ENCODE measurements around the gene SRGAP3. TPM values are rescaled to one million over a fixed set of nuclear protein-coding genes. Genes with fewer than 3 reads are reported as not detected.
A peak's percentile ranks its signal among the peaks of the same experiment; 100 is the strongest.

Gene SRGAP3
- total and polyA plus RNA-seq, 2 donors = 3.9 to 4.4 TPM

DNA sequence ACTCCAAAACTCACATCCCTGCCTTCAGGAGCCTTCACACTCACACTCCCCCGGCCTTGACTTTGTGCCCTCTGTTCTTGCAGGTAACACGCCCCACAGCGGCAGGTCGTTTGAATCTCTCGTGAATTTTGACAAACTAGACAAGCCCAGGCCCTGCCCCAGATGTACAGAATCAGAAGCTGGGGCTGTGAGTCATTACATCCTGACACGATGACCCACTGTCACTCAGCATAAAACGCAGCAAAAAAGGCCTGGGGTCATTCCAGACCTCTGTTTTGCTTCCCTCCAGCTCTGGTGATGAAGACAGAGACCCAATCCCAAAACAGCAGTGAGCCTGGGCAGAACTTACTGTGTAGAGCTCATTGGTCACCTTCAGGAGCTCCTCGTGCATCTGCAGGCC is 169.8 kb downstream of the SRGAP3 start:
- Histone ChIP-seq H3K36me3 (ENCODE audit: control insufficient read depth in 2 of 2, insufficient read depth in 2 of 2, low read length in 1 of 2) (no peaks in the 10 kb centered on the region), H3K27ac (ENCODE audit: low read depth in 1 of 2, low read length in 1 of 2) (no peak overlapping the region), H3K27me3 (ENCODE audit: control insufficient read depth in 2 of 2, insufficient read depth in 1 of 2, low read length in 1 of 2) (no peaks in the 10 kb centered on the region), H3K4me1 (ENCODE audit: control insufficient read depth in 2 of 2, insufficient read depth in 2 of 2, low read length in 2 of 2) (no peaks in the 10 kb centered on the region), H3K4me3 (ENCODE audit: low read length in 2 of 2) (no peak overlapping the region), H3K9me3 (ENCODE audit: control insufficient read depth in 2 of 2, insufficient read depth in 1 of 2, low read length in 1 of 2) (no peaks in the 10 kb centered on the region)
- WGBS = 93% methylated on average over 8 of the region's 8 CpGs
- no peak for DNase-seq (ENCODE audit: low read depth in 6 of 9, low spot score in 9 of 9)

GRCh38 chr3:9078561-9079240 is 170.7 kb downstream of the SRGAP3 start:
- H3K27ac ChIP-seq (ENCODE audit: low read depth in 1 of 2, low read length in 1 of 2) = no peak overlapping the region
- no peak overlapping the region for H3K4me3 ChIP-seq (ENCODE audit: low read length in 2 of 2)
- DNase-seq (ENCODE audit: low read depth in 6 of 9, low spot score in 9 of 9) = no peak
- H3K4me1 ChIP-seq (ENCODE audit: control insufficient read depth in 2 of 2, insufficient read depth in 2 of 2, low read length in 2 of 2) = no peaks in the 10 kb centered on the region
- no peaks in the 10 kb centered on the region for H3K36me3 ChIP-seq (ENCODE audit: control insufficient read depth in 2 of 2, insufficient read depth in 2 of 2, low read length in 1 of 2)
- no peaks in the 10 kb centered on the region for H3K9me3 ChIP-seq (ENCODE audit: control insufficient read depth in 2 of 2, insufficient read depth in 1 of 2, low read length in 1 of 2)
- H3K27me3 ChIP-seq (ENCODE audit: control insufficient read depth in 2 of 2, insufficient read depth in 1 of 2, low read length in 1 of 2) = no peaks in the 10 kb centered on the region
- 91% methylated on average over 5 of the region's 5 CpGs for WGBS

DNA sequence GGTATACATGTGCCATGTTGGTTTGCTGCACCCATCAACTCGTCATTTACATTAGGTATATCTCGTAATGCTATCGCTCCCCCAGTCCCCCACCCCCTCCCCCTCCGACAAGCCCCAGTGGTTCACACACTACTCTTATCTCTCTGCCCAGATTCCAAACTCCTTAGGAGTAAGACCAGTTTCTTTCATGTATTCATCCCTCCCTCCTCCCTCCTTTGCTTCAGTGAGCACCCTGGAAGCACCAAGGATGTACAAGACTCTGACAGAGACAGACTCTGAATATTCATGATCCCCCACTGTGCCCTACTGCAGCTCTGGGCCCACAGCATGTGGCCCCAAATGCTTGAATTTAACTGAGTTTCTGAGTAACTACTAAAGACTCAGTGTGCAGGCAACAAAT is 172.4 kb downstream of the SRGAP3 start:
- Histone ChIP-seq H3K4me3 (ENCODE audit: low read length in 2 of 2) (no peak overlapping the region), H3K4me1 (ENCODE audit: control insufficient read depth in 2 of 2, insufficient read depth in 2 of 2, low read length in 2 of 2) (no peaks in the 10 kb centered on the region), H3K27me3 (ENCODE audit: control insufficient read depth in 2 of 2, insufficient read depth in 1 of 2, low read length in 1 of 2) (no peaks in the 10 kb centered on the region), H3K27ac (ENCODE audit: low read depth in 1 of 2, low read length in 1 of 2) (no peak overlapping the region), H3K9me3 (ENCODE audit: control insufficient read depth in 2 of 2, insufficient read depth in 1 of 2, low read length in 1 of 2) (no peaks in the 10 kb centered on the region), H3K36me3 (ENCODE audit: control insufficient read depth in 2 of 2, insufficient read depth in 2 of 2, low read length in 1 of 2) (no peaks in the 10 kb centered on the region)
- 98% methylated on average over 4 of the region's 4 CpGs for WGBS
- no peak for DNase-seq (ENCODE audit: low read depth in 6 of 9, low spot score in 9 of 9)

DNA sequence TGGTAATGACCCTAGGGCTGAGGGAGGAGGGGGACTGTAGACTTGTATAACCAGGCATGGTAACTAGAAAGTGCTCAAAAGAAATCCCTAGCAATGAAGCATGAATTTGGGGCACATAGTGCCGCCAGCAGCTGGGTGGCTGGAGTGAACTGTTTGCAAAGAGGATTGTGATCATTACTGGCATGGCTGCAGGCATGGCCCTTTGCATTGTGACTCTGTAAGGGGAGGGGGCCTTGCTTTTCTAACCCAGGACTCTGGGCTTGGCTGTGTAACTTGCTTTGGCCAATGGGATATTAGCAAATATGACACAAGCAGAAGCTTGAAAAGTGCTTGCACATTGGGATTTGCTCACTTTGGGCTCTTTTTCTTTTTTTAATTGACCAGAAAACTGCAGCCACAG is 173.7 kb downstream of the SRGAP3 start:
- H3K27ac ChIP-seq (ENCODE audit: low read depth in 1 of 2, low read length in 1 of 2) = no peak overlapping the region
- WGBS = 94% methylated on average over 1 of the region's 1 CpG

GRCh38 chr3:9074079-9074478 is 175.4 kb downstream of the SRGAP3 start:
- Histone ChIP-seq H3K36me3 (ENCODE audit: control insufficient read depth in 2 of 2, insufficient read depth in 2 of 2, low read length in 1 of 2) (no peaks in the 10 kb centered on the region), H3K4me1 (ENCODE audit: control insufficient read depth in 2 of 2, insufficient read depth in 2 of 2, low read length in 2 of 2) (no peaks in the 10 kb centered on the region), H3K27ac (ENCODE audit: low read depth in 1 of 2, low read length in 1 of 2) (no peak overlapping the region), H3K27me3 (ENCODE audit: control insufficient read depth in 2 of 2, insufficient read depth in 1 of 2, low read length in 1 of 2) (no peaks in the 10 kb centered on the region), H3K9me3 (ENCODE audit: control insufficient read depth in 2 of 2, insufficient read depth in 1 of 2, low read length in 1 of 2) (no peaks in the 10 kb centered on the region), H3K4me3 (ENCODE audit: low read length in 2 of 2) (no peak overlapping the region)
- WGBS = 78% methylated on average over 5 of the region's 5 CpGs
- no peak for DNase-seq (ENCODE audit: low read depth in 6 of 9, low spot score in 9 of 9)

More for the DNA sequence above, 173.7 kb downstream of the SRGAP3 start:
- Histone ChIP-seq H3K4me1 (ENCODE audit: control insufficient read depth in 2 of 2, insufficient read depth in 2 of 2, low read length in 2 of 2) (no peaks in the 10 kb centered on the region), H3K36me3 (ENCODE audit: control insufficient read depth in 2 of 2, insufficient read depth in 2 of 2, low read length in 1 of 2) (no peaks in the 10 kb centered on the region), H3K27me3 (ENCODE audit: control insufficient read depth in 2 of 2, insufficient read depth in 1 of 2, low read length in 1 of 2) (no peaks in the 10 kb centered on the region), H3K9me3 (ENCODE audit: control insufficient read depth in 2 of 2, insufficient read depth in 1 of 2, low read length in 1 of 2) (no peaks in the 10 kb centered on the region), H3K4me3 (ENCODE audit: low read length in 2 of 2) (no peak overlapping the region)
- no peak for DNase-seq (ENCODE audit: low read depth in 6 of 9, low spot score in 9 of 9)

DNA sequence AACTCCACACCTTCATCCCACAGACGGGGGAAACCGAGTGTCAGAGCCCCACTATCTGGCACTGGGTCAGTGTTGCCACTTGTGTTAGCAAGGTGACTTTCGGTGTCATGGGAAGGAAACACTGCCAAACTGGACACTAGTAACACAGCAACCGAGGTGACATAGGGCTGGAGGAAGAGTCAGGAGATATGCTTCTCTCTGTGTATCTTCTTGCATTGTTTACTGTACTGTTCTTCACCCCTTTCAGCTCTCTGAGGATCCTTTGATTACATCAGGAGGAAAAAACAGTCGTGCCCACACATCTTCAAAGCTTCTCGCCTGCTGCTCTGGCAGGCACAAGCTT is 176.8 kb downstream of the SRGAP3 start:
- Histone ChIP-seq H3K27ac (ENCODE audit: low read depth in 1 of 2, low read length in 1 of 2) (no peak overlapping the region), H3K4me1 (ENCODE audit: control insufficient read depth in 2 of 2, insufficient read depth in 2 of 2, low read length in 2 of 2) (no peaks in the 10 kb centered on the region), H3K27me3 (ENCODE audit: control insufficient read depth in 2 of 2, insufficient read depth in 1 of 2, low read length in 1 of 2) (no peaks in the 10 kb centered on the region), H3K36me3 (ENCODE audit: control insufficient read depth in 2 of 2, insufficient read depth in 2 of 2, low read length in 1 of 2) (no peaks in the 10 kb centered on the region), H3K4me3 (ENCODE audit: low read length in 2 of 2) (no peak overlapping the region), H3K9me3 (ENCODE audit: control insufficient read depth in 2 of 2, insufficient read depth in 1 of 2, low read length in 1 of 2) (no peaks in the 10 kb centered on the region)
- WGBS = 92% methylated on average over 6 of the region's 6 CpGs
- DNase-seq (ENCODE audit: low read depth in 6 of 9, low spot score in 9 of 9) = peak in 1 of 9 donors; percentile 10

- WGBS = 94% methylated on average over 10 of the region's 10 CpGs
- no peak overlapping the region for H3K4me3 ChIP-seq (ENCODE audit: low read length in 2 of 2)
- H3K36me3 ChIP-seq (ENCODE audit: control insufficient read depth in 2 of 2, insufficient read depth in 2 of 2, low read length in 1 of 2) = no peaks in the 10 kb centered on the region
- no peaks in the 10 kb centered on the region for H3K27me3 ChIP-seq (ENCODE audit: control insufficient read depth in 2 of 2, insufficient read depth in 1 of 2, low read length in 1 of 2)
- no peaks in the 10 kb centered on the region for H3K4me1 ChIP-seq (ENCODE audit: control insufficient read depth in 2 of 2, insufficient read depth in 2 of 2, low read length in 2 of 2)
- H3K27ac ChIP-seq (ENCODE audit: low read depth in 1 of 2, low read length in 1 of 2) = no peak overlapping the region
- DNase-seq (ENCODE audit: low read depth in 6 of 9, low spot score in 9 of 9) = no peak
- H3K9me3 ChIP-seq (ENCODE audit: control insufficient read depth in 2 of 2, insufficient read depth in 1 of 2, low read length in 1 of 2) = no peaks in the 10 kb centered on the region
These were observed 177.3 kb downstream of the SRGAP3 start for GRCh38 chr3:9071936-9072666.

- Histone ChIP-seq H3K27me3 (ENCODE audit: control insufficient read depth in 2 of 2, insufficient read depth in 1 of 2, low read length in 1 of 2) (no peaks in the 10 kb centered on the region), H3K36me3 (ENCODE audit: control insufficient read depth in 2 of 2, insufficient read depth in 2 of 2, low read length in 1 of 2) (no peaks in the 10 kb centered on the region), H3K4me1 (ENCODE audit: control insufficient read depth in 2 of 2, insufficient read depth in 2 of 2, low read length in 2 of 2) (no peaks in the 10 kb centered on the region), H3K9me3 (ENCODE audit: control insufficient read depth in 2 of 2, insufficient read depth in 1 of 2, low read length in 1 of 2) (no peaks in the 10 kb centered on the region), H3K4me3 (ENCODE audit: low read length in 2 of 2) (no peak overlapping the region), H3K27ac (ENCODE audit: low read depth in 1 of 2, low read length in 1 of 2) (no peak overlapping the region)
- WGBS = 92% methylated on average over 2 of the region's 2 CpGs
- DNase-seq (ENCODE audit: low read depth in 6 of 9, low spot score in 9 of 9) = no peak
These were observed 178.5 kb downstream of the SRGAP3 start for GRCh38 chr3:9070961-9071360.

DNA sequence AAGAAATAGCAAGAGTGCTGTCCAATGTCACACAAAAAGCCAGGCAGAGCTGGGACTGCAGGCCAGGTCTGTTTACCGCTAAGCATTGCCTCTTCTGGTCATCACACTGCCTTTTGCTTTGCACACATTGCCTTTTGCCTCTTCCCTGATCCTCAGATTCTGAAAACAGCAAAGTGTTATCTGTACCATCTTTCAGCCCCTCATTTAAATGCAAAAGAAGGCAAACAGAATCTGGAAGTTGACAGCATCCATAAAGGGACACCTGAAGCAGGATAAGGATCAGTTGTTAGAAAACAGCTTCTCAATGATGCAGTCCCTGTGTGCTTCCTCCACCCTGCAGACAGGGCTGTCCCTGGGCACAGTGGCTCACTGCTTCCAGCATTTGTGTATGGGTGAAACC is 179.5 kb downstream of the SRGAP3 start:
- Histone ChIP-seq H3K9me3 (ENCODE audit: control insufficient read depth in 2 of 2, insufficient read depth in 1 of 2, low read length in 1 of 2) (no peaks in the 10 kb centered on the region), H3K27ac (ENCODE audit: low read depth in 1 of 2, low read length in 1 of 2) (no peak overlapping the region), H3K4me1 (ENCODE audit: control insufficient read depth in 2 of 2, insufficient read depth in 2 of 2, low read length in 2 of 2) (no peaks in the 10 kb centered on the region), H3K36me3 (ENCODE audit: control insufficient read depth in 2 of 2, insufficient read depth in 2 of 2, low read length in 1 of 2) (no peaks in the 10 kb centered on the region), H3K27me3 (ENCODE audit: control insufficient read depth in 2 of 2, insufficient read depth in 1 of 2, low read length in 1 of 2) (no peaks in the 10 kb centered on the region), H3K4me3 (ENCODE audit: low read length in 2 of 2) (no peak overlapping the region)
- WGBS = 97% methylated on average over 1 of the region's 1 CpG
- no peak for DNase-seq (ENCODE audit: low read depth in 6 of 9, low spot score in 9 of 9)

Measured in thymus (tissue), 11 donors.